ENCODE data around the gene ABCE1. TPM values are rescaled to one million over a fixed set of nuclear protein-coding genes. Genes with fewer than 3 reads are reported as not detected.

Gene ABCE1
- total RNA-seq, 2 experiments from 2014 or later: 108 to 111 TPM

GRCh38 chr4:145130130-145130529 is 32.0 kb downstream of the ABCE1 start:
- intact Hi-C loops (cut with micrococcal nuclease; ENCODE audit: unreplicated experiment): no loop called here
- BruUV-seq (replicated peaks): no TSS peak
- DNase-seq (ENCODE audit: low spot score): no peak
- TF ChIP-seq EZH2phosphoT487 (IDR thresholded peaks at IDR 0.05; ENCODE audit: borderline replicate concordance, low read depth, low read length) (no peak), CTCF (conservative IDR thresholded peaks at IDR 0.05; ENCODE audit: low read length) (no peak)
- ChIA-PET POLR2A (interaction anchor here (0.9 to 1.4 kb wide), 3 partner anchors 10 to 55 kb away, joined by 3 read pairs; no protein-coding TSS in a partner anchor), CTCF (ENCODE audit: unreplicated experiment) (no interaction called here)
- no peak overlapping the region for H3K27ac ChIP-seq (ENCODE audit: low read depth, low read length, poor library complexity, severe bottlenecking)
- no peaks in the 10 kb centered on the region for H3K9me2 ChIP-seq (ENCODE audit: insufficient read depth, low read length)
- no peaks in the 10 kb centered on the region for H4K20me1 ChIP-seq (ENCODE audit: insufficient read depth, low read length)
- H3K4me2 ChIP-seq (ENCODE audit: low read length): no peak overlapping the region
- H3K9me3 ChIP-seq (ENCODE audit: low read length): no peaks in the 10 kb centered on the region
- H3K4me3 ChIP-seq (ENCODE audit: low read depth, low read length, poor library complexity, severe bottlenecking): no peak overlapping the region
- no peaks in the 10 kb centered on the region for H3K79me2 ChIP-seq (ENCODE audit: insufficient read depth, low read depth, low read length)
- peaks cover 93% of the 10 kb centered on the region for H3K36me3 ChIP-seq (ENCODE audit: insufficient read depth, low read length)
- peaks cover 9% of the 10 kb centered on the region for H3K4me1 ChIP-seq (ENCODE audit: insufficient read depth, low read length, poor library complexity, severe bottlenecking)
- no peak overlapping the region for H2AFZ ChIP-seq (ENCODE audit: low read length)

- Histone ChIP-seq H3K79me2 (ENCODE audit: insufficient read depth, low read depth, low read length) (no peaks in the 10 kb centered on the region), H3K9me3 (ENCODE audit: low read length) (no peaks in the 10 kb centered on the region), H3K9me2 (ENCODE audit: insufficient read depth, low read length) (no peaks in the 10 kb centered on the region), H2AFZ (ENCODE audit: low read length) (no peak overlapping the region), H3K4me3 (ENCODE audit: low read depth, low read length, poor library complexity, severe bottlenecking) (no peak overlapping the region), H4K20me1 (ENCODE audit: insufficient read depth, low read length) (no peaks in the 10 kb centered on the region), H3K36me3 (ENCODE audit: insufficient read depth, low read length) (peaks cover 93% of the 10 kb centered on the region), H3K27ac (ENCODE audit: low read depth, low read length, poor library complexity, severe bottlenecking) (no peak overlapping the region), H3K4me2 (ENCODE audit: low read length) (no peak overlapping the region), H3K4me1 (ENCODE audit: insufficient read depth, low read length, poor library complexity, severe bottlenecking) (peaks cover 9% of the 10 kb centered on the region)
- BruUV-seq (replicated peaks): no TSS peak
- POLR2A ChIA-PET: interaction anchor here (0.8 to 1.1 kb wide), 3 partner anchors 15 to 30 kb away, joined by 3 read pairs; no protein-coding TSS in a partner anchor
- intact Hi-C loops (cut with micrococcal nuclease; ENCODE audit: unreplicated experiment): no loop called here
- DNase-seq (ENCODE audit: low spot score): no peak
- CTCF ChIA-PET (ENCODE audit: unreplicated experiment): no interaction called here
- TF ChIP-seq EZH2phosphoT487 (IDR thresholded peaks at IDR 0.05; ENCODE audit: borderline replicate concordance, low read depth, low read length) (no peak), CTCF (conservative IDR thresholded peaks at IDR 0.05; ENCODE audit: low read length) (no peak)
Observed at GRCh38 chr4:145130788-145131399, 32.8 kb downstream of the ABCE1 start.

GRCh38 chr4:145131848-145132247 is 33.7 kb downstream of the ABCE1 start:
- Histone ChIP-seq H4K20me1 (ENCODE audit: insufficient read depth, low read length) (no peaks in the 10 kb centered on the region), H3K4me1 (ENCODE audit: insufficient read depth, low read length, poor library complexity, severe bottlenecking) (peaks cover 9% of the 10 kb centered on the region), H2AFZ (ENCODE audit: low read length) (no peak overlapping the region), H3K79me2 (ENCODE audit: insufficient read depth, low read depth, low read length) (no peaks in the 10 kb centered on the region), H3K4me2 (ENCODE audit: low read length) (no peak overlapping the region), H3K4me3 (ENCODE audit: low read depth, low read length, poor library complexity, severe bottlenecking) (no peak overlapping the region), H3K27ac (ENCODE audit: low read depth, low read length, poor library complexity, severe bottlenecking) (no peak overlapping the region), H3K9me2 (ENCODE audit: insufficient read depth, low read length) (no peaks in the 10 kb centered on the region), H3K36me3 (ENCODE audit: insufficient read depth, low read length) (peaks cover 90% of the 10 kb centered on the region), H3K9me3 (ENCODE audit: low read length) (no peaks in the 10 kb centered on the region)
- BruUV-seq (replicated peaks): no TSS peak
- TF ChIP-seq CTCF (conservative IDR thresholded peaks at IDR 0.05; ENCODE audit: low read length) (no peak), EZH2phosphoT487 (IDR thresholded peaks at IDR 0.05; ENCODE audit: borderline replicate concordance, low read depth, low read length) (no peak)
- DNase-seq (ENCODE audit: low spot score): no peak
- POLR2A ChIA-PET: interaction anchor here (1.8 kb wide), 1 partner anchor 8 kb away, joined by 7 read pairs; no protein-coding TSS in a partner anchor
- CTCF ChIA-PET (ENCODE audit: unreplicated experiment): no interaction called here
- intact Hi-C loops (cut with micrococcal nuclease; ENCODE audit: unreplicated experiment): no loop called here

Measured in OCI-LY7 (cell line).